Measurements from ENCODE around the gene HGFAC. TPM values are rescaled to one million over a fixed set of nuclear protein-coding genes. Genes with fewer than 3 reads are reported as not detected.
A peak's percentile ranks its signal among the peaks of the same experiment; 100 is the strongest.

Gene HGFAC
- total and polyA plus RNA-seq, 2 of the 13 experiments (the other 11 are each of a cell fraction or from before 2014, with no cell fraction given) = 8.5 to 63.6 TPM

DNA sequence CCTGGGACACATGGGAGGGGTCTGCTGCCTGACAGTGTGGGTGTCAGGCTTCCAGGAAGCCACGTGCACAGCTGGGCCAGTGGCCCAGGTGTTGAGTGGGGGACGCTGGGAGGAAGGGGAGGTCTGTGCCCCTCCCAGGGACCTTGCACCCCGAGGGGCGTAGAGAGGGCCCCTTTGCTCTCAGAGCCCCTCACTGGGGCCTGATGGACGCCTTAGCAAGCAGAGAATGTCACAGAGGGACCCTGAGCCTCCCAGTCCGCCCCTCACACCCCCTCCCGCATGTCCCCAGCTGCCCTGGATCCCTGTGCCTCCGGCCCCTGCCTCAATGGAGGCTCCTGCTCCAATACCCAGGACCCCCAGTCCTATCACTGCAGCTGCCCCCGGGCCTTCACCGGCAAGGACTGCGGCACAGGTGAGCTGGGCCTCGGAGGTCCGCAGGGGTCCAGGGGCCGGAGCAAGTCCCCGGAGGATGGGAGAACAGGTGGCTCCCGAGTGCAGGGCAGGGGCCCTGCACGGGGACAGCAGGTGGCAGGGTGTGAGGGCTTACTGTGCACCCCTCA lies 2.1 kb downstream of the HGFAC start (continued):
- TF ChIP-seq, protein P1, sequence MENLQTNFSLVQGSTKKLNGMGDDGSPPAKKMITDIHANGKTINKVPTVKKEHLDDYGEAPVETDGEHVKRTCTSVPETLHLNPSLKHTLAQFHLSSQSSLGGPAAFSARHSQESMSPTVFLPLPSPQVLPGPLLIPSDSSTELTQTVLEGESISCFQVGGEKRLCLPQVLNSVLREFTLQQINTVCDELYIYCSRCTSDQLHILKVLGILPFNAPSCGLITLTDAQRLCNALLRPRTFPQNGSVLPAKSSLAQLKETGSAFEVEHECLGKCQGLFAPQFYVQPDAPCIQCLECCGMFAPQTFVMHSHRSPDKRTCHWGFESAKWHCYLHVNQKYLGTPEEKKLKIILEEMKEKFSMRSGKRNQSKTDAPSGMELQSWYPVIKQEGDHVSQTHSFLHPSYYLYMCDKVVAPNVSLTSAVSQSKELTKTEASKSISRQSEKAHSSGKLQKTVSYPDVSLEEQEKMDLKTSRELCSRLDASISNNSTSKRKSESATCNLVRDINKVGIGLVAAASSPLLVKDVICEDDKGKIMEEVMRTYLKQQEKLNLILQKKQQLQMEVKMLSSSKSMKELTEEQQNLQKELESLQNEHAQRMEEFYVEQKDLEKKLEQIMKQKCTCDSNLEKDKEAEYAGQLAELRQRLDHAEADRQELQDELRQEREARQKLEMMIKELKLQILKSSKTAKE (CRISPR knock-in tag; IDR thresholded peaks at IDR 0.05; ENCODE audit: borderline replicate concordance) = 0 out of 2 replicates have a peak, but pooled peaks have one; percentile 7
- TF ChIP-seq ZNF891 (CRISPR knock-in tag; IDR thresholded peaks at IDR 0.05) (0 out of 2 replicates have a peak, but pooled peaks have one; percentile 31), BRCA1 (CRISPR knock-in tag; IDR thresholded peaks at IDR 0.05) (no peak), ZNF451 (CRISPR knock-in tag; IDR thresholded peaks at IDR 0.05) (no peak), ZNF761 (CRISPR knock-in tag; conservative IDR thresholded peaks at IDR 0.05) (no peak), FOXK1 (CRISPR knock-in tag; IDR thresholded peaks at IDR 0.05; ENCODE audit: borderline replicate concordance, low read depth) (no peak), ZNF280D (CRISPR knock-in tag; IDR thresholded peaks at IDR 0.05) (no peak), ZNF101 (CRISPR knock-in tag; IDR thresholded peaks at IDR 0.05; ENCODE audit: borderline replicate concordance, low read depth) (no peak), LCORL (IDR thresholded peaks at IDR 0.05) (no peak), LCORL (CRISPR knock-in tag; IDR thresholded peaks at IDR 0.05) (no peak), RFX5 (IDR thresholded peaks at IDR 0.05; ENCODE audit: low read depth, low read length) (no peak), THAP11 (CRISPR knock-in tag; IDR thresholded peaks at IDR 0.05) (no peak)
- TF ChIP-seq, protein P2, sequence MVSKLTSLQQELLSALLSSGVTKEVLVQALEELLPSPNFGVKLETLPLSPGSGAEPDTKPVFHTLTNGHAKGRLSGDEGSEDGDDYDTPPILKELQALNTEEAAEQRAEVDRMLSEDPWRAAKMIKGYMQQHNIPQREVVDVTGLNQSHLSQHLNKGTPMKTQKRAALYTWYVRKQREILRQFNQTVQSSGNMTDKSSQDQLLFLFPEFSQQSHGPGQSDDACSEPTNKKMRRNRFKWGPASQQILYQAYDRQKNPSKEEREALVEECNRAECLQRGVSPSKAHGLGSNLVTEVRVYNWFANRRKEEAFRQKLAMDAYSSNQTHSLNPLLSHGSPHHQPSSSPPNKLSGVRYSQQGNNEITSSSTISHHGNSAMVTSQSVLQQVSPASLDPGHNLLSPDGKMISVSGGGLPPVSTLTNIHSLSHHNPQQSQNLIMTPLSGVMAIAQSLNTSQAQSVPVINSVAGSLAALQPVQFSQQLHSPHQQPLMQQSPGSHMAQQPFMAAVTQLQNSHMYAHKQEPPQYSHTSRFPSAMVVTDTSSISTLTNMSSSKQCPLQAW (CRISPR knock-in tag; IDR thresholded peaks at IDR 0.05) = no peak
- TF ChIP-seq, protein P3, sequence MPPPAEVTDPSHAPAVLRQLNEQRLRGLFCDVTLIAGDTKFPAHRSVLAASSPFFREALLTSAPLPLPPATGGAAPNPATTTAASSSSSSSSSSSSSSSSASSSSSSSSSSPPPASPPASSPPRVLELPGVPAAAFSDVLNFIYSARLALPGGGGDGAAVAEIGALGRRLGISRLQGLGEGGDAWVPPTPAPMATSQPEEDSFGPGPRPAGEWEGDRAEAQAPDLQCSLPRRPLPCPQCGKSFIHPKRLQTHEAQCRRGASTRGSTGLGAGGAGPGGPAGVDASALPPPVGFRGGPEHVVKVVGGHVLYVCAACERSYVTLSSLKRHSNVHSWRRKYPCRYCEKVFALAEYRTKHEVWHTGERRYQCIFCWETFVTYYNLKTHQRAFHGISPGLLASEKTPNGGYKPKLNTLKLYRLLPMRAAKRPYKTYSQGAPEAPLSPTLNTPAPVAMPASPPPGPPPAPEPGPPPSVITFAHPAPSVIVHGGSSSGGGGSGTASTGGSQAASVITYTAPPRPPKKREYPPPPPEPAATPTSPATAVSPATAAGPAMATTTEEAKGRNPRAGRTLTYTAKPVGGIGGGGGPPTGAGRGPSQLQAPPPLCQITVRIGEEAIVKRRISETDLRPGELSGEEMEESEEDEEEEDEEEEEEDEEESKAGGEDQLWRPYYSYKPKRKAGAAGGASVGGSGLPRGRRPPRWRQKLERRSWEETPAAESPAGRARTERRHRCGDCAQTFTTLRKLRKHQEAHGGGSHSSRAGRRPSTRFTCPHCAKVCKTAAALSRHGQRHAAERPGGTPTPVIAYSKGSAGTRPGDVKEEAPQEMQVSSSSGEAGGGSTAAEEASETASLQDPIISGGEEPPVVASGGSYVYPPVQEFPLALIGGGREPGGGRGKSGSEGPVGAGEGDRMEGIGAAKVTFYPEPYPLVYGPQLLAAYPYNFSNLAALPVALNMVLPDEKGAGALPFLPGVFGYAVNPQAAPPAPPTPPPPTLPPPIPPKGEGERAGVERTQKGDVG (CRISPR knock-in tag; IDR thresholded peaks at IDR 0.05; ENCODE audit: borderline replicate concordance) = no peak

Measured in HepG2 (cell line).